ENCODE results near the gene HDGF.

The HDGF gene

GRCh38 chr1:156789621-156790318 is 38.3 kb upstream of the HDGF start:
- H3K27ac ChIP-seq, result no peak overlapping the region
- H3K4me3 ChIP-seq, result no peak overlapping the region
- DNase-seq (ENCODE audit: low spot score), result no peak
- no peak for TF ChIP-seq CTCF (IDR thresholded peaks at IDR 0.05)

- no peak for DNase-seq (ENCODE audit: low spot score)
- no peak overlapping the region for H3K4me3 ChIP-seq
- no peak for TF ChIP-seq CTCF (IDR thresholded peaks at IDR 0.05)
- H3K27ac ChIP-seq, result no peak overlapping the region
These were observed 36.7 kb upstream of the HDGF start for GRCh38 chr1:156788136-156788535.

GRCh38 chr1:156786640-156787039 is 35.2 kb upstream of the HDGF start:
- TF ChIP-seq CTCF (IDR thresholded peaks at IDR 0.05), result no peak

GRCh38 chr1:156785458-156785857 is 34.0 kb upstream of the HDGF start:
- Histone ChIP-seq H3K27ac (no peak overlapping the region), H3K4me3 (no peak overlapping the region)
- TF ChIP-seq CTCF (IDR thresholded peaks at IDR 0.05), result no peak
- no peak for DNase-seq (ENCODE audit: low spot score)

More at GRCh38 chr1:156786640-156787039, 35.2 kb upstream of the HDGF start:
- no peak overlapping the region for H3K4me3 ChIP-seq
- no peak for DNase-seq (ENCODE audit: low spot score)
- H3K27ac ChIP-seq, result no peak overlapping the region

GRCh38 chr1:156781585-156782186 is 30.2 kb upstream of the HDGF start:
- Histone ChIP-seq H3K4me3 (no peak overlapping the region), H3K27ac (no peak overlapping the region)
- no peak for DNase-seq (ENCODE audit: low spot score)
- TF ChIP-seq CTCF (IDR thresholded peaks at IDR 0.05), result no peak

- no peak for DNase-seq (ENCODE audit: low spot score)
- no peak overlapping the region for H3K4me3 ChIP-seq
- TF ChIP-seq CTCF (IDR thresholded peaks at IDR 0.05), result no peak
- no peak overlapping the region for H3K27ac ChIP-seq
These were observed 26.1 kb upstream of the HDGF start for GRCh38 chr1:156777573-156777972.

GRCh38 chr1:156776942-156777341 is 25.5 kb upstream of the HDGF start:
- Histone ChIP-seq H3K4me3 (no peak overlapping the region), H3K27ac (no peak overlapping the region)
- DNase-seq (ENCODE audit: low spot score), result no peak
- no peak for TF ChIP-seq CTCF (IDR thresholded peaks at IDR 0.05)
